ENCODE data around the gene AUTS2. TPM values are rescaled to one million over a fixed set of nuclear protein-coding genes. Genes with fewer than 3 reads are reported as not detected.

AUTS2 gene
- total and polyA plus RNA-seq, 2 experiments from 2014 or later: 32.0 to 91.0 TPM

DNA sequence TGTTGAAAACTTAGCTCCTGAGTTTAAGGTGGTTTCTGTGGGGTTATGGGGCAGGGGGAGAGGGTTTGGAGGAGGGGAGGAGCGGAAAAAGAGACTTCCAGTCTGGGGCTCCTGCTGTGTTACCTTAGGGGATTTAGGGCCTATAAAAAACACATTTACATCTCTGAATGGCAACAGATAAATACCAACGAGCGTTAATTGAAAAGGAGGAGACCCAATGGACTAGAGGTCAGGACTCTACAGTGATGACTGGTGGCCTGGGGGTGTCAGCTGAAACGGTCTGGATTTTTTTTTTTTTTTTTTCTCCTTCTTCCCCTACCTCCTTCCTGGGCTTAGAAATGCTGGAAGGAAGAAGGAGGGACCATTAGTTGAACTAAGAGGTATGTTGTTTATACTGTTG, 47.4 kb downstream of the AUTS2 start (continued):
- TF ChIP-seq, protein P1, sequence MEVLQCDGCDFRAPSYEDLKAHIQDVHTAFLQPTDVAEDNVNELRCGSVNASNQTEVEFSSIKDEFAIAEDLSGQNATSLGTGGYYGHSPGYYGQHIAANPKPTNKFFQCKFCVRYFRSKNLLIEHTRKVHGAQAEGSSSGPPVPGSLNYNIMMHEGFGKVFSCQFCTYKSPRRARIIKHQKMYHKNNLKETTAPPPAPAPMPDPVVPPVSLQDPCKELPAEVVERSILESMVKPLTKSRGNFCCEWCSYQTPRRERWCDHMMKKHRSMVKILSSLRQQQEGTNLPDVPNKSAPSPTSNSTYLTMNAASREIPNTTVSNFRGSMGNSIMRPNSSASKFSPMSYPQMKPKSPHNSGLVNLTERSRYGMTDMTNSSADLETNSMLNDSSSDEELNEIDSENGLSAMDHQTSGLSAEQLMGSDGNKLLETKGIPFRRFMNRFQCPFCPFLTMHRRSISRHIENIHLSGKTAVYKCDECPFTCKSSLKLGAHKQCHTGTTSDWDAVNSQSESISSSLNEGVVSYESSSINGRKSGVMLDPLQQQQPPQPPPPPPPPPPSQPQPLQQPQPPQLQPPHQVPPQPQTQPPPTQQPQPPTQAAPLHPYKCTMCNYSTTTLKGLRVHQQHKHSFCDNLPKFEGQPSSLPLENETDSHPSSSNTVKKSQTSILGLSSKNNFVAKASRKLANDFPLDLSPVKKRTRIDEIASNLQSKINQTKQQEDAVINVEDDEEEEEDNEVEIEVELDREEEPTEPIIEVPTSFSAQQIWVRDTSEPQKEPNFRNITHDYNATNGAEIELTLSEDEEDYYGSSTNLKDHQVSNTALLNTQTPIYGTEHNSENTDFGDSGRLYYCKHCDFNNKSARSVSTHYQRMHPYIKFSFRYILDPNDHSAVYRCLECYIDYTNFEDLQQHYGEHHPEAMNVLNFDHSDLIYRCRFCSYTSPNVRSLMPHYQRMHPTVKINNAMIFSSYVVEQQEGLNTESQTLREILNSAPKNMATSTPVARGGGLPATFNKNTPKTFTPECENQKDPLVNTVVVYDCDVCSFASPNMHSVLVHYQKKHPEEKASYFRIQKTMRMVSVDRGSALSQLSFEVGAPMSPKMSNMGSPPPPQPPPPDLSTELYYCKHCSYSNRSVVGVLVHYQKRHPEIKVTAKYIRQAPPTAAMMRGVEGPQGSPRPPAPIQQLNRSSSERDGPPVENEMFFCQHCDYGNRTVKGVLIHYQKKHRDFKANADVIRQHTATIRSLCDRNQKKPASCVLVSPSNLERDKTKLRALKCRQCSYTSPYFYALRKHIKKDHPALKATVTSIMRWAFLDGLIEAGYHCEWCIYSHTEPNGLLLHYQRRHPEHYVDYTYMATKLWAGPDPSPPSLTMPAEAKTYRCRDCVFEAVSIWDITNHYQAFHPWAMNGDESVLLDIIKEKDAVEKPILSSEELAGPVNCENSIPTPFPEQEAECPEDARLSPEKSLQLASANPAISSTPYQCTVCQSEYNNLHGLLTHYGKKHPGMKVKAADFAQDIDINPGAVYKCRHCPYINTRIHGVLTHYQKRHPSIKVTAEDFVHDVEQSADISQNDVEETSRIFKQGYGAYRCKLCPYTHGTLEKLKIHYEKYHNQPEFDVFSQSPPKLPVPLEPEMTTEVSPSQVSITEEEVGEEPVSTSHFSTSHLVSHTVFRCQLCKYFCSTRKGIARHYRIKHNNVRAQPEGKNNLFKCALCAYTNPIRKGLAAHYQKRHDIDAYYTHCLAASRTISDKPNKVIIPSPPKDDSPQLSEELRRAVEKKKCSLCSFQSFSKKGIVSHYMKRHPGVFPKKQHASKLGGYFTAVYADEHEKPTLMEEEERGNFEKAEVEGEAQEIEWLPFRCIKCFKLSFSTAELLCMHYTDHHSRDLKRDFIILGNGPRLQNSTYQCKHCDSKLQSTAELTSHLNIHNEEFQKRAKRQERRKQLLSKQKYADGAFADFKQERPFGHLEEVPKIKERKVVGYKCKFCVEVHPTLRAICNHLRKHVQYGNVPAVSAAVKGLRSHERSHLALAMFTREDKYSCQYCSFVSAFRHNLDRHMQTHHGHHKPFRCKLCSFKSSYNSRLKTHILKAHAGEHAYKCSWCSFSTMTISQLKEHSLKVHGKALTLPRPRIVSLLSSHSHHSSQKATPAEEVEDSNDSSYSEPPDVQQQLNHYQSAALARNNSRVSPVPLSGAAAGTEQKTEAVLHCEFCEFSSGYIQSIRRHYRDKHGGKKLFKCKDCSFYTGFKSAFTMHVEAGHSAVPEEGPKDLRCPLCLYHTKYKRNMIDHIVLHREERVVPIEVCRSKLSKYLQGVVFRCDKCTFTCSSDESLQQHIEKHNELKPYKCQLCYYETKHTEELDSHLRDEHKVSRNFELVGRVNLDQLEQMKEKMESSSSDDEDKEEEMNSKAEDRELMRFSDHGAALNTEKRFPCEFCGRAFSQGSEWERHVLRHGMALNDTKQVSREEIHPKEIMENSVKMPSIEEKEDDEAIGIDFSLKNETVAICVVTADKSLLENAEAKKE (CRISPR knock-in tag; IDR thresholded peaks at IDR 0.05): no peak
- TF ChIP-seq ZNF114 (CRISPR knock-in tag; IDR thresholded peaks at IDR 0.05): no peak
- TF ChIP-seq POLR2AphosphoS5 (IDR thresholded peaks at IDR 0.05; ENCODE audit: low read depth): no peak
- TF ChIP-seq EZH2 (IDR thresholded peaks at IDR 0.05; ENCODE audit: low read depth, unreplicated experiment): no peak
- TF ChIP-seq CREB1 (CRISPR knock-in tag; IDR thresholded peaks at IDR 0.05; ENCODE audit: low read depth): no peak

DNA sequence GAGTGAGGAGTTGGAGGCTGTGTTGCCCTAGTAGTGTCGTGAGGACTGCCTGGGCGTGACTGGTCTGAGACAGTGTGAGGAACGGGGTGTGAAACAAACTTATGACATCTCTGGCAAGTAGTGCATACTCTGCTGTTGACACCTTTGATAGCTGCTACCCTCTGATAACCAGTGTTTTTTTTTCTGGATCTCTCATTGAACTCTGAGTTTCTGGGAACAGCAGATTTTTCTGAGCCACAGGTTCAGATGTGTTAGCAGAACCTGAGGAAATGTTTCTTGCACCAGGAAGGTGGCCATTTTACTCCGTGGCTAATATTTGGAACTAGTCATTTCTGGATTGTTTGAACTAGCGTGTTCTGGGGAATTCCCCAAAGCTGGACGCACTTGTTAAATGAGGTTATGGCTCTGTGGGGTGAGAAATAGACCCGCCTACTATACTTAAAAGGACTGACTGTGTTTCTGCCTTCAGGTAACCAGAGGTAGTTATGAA, 52.9 kb downstream of the AUTS2 start:
- no peaks in the 10 kb centered on the region for H3K36me3 ChIP-seq (ENCODE audit: insufficient read depth)
- no peak for DNase-seq (ENCODE audit: low spot score)
- H3K79me2 ChIP-seq (replicated peaks; ENCODE audit: insufficient read depth): 0 out of 2 replicates have a peak, but pooled peaks cover 4% of the 10 kb centered on the region
- no peak overlapping the region for H3K4me3 ChIP-seq
- no peaks in the 10 kb centered on the region for H3F3A ChIP-seq (replicated peaks; ENCODE audit: low read depth)
- Mint-ChIP-seq H3K4me1 (peaks cover 56% of the 10 kb centered on the region), H3K9me3 (no peaks in the 10 kb centered on the region; the same call in 2 of the 3 replicates), H3K27me3 (ENCODE audit: insufficient read depth, low read depth, poor library complexity) (peaks cover 12% of the 10 kb centered on the region), H3K4me3 (no peak overlapping the region), H3K36me3 (ENCODE audit: low read depth) (no peaks in the 10 kb centered on the region), H3K27ac (no peak overlapping the region)
- H3K4me2 ChIP-seq: no peak overlapping the region
- H2AFZ ChIP-seq: no peak overlapping the region
- ATAC-seq: no peak
- H3K27ac ChIP-seq (ENCODE audit: low read depth): no peak overlapping the region
- peaks cover 53% of the 10 kb centered on the region for H3K4me1 ChIP-seq (ENCODE audit: insufficient read depth)
- no peaks in the 10 kb centered on the region for H4K20me1 ChIP-seq (replicated peaks; ENCODE audit: insufficient read depth)
- no peaks in the 10 kb centered on the region for H3K27me3 ChIP-seq (ENCODE audit: insufficient read depth)
- H3K9me2 ChIP-seq (ENCODE audit: insufficient read depth): no peaks in the 10 kb centered on the region
- TF ChIP-seq NANOG (IDR thresholded peaks at IDR 0.05; ENCODE audit: borderline replicate concordance): no peak
- no peak for TF ChIP-seq CREB1 (CRISPR knock-in tag; IDR thresholded peaks at IDR 0.05; ENCODE audit: low read depth)
- TF ChIP-seq, protein P2, sequence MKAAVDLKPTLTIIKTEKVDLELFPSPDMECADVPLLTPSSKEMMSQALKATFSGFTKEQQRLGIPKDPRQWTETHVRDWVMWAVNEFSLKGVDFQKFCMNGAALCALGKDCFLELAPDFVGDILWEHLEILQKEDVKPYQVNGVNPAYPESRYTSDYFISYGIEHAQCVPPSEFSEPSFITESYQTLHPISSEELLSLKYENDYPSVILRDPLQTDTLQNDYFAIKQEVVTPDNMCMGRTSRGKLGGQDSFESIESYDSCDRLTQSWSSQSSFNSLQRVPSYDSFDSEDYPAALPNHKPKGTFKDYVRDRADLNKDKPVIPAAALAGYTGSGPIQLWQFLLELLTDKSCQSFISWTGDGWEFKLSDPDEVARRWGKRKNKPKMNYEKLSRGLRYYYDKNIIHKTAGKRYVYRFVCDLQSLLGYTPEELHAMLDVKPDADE (IDR thresholded peaks at IDR 0.05): no peak
- TF ChIP-seq ZNF331 (CRISPR knock-in tag; IDR thresholded peaks at IDR 0.05; ENCODE audit: low read depth): no peak
- no peak for TF ChIP-seq JUNB (IDR thresholded peaks at IDR 0.05; ENCODE audit: unreplicated experiment)
- TF ChIP-seq EZH2phosphoT487 (IDR thresholded peaks at IDR 0.05; ENCODE audit: unreplicated experiment): no peak
- TF ChIP-seq, protein P3, sequence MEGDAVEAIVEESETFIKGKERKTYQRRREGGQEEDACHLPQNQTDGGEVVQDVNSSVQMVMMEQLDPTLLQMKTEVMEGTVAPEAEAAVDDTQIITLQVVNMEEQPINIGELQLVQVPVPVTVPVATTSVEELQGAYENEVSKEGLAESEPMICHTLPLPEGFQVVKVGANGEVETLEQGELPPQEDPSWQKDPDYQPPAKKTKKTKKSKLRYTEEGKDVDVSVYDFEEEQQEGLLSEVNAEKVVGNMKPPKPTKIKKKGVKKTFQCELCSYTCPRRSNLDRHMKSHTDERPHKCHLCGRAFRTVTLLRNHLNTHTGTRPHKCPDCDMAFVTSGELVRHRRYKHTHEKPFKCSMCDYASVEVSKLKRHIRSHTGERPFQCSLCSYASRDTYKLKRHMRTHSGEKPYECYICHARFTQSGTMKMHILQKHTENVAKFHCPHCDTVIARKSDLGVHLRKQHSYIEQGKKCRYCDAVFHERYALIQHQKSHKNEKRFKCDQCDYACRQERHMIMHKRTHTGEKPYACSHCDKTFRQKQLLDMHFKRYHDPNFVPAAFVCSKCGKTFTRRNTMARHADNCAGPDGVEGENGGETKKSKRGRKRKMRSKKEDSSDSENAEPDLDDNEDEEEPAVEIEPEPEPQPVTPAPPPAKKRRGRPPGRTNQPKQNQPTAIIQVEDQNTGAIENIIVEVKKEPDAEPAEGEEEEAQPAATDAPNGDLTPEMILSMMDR (conservative IDR thresholded peaks at IDR 0.05; ENCODE audit: low read depth in 2 of 2): no peak
- TF ChIP-seq, protein P4, sequence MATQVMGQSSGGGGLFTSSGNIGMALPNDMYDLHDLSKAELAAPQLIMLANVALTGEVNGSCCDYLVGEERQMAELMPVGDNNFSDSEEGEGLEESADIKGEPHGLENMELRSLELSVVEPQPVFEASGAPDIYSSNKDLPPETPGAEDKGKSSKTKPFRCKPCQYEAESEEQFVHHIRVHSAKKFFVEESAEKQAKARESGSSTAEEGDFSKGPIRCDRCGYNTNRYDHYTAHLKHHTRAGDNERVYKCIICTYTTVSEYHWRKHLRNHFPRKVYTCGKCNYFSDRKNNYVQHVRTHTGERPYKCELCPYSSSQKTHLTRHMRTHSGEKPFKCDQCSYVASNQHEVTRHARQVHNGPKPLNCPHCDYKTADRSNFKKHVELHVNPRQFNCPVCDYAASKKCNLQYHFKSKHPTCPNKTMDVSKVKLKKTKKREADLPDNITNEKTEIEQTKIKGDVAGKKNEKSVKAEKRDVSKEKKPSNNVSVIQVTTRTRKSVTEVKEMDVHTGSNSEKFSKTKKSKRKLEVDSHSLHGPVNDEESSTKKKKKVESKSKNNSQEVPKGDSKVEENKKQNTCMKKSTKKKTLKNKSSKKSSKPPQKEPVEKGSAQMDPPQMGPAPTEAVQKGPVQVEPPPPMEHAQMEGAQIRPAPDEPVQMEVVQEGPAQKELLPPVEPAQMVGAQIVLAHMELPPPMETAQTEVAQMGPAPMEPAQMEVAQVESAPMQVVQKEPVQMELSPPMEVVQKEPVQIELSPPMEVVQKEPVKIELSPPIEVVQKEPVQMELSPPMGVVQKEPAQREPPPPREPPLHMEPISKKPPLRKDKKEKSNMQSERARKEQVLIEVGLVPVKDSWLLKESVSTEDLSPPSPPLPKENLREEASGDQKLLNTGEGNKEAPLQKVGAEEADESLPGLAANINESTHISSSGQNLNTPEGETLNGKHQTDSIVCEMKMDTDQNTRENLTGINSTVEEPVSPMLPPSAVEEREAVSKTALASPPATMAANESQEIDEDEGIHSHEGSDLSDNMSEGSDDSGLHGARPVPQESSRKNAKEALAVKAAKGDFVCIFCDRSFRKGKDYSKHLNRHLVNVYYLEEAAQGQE (IDR thresholded peaks at IDR 0.05; ENCODE audit: unreplicated experiment): no peak
- TF ChIP-seq ZNF114 (CRISPR knock-in tag; IDR thresholded peaks at IDR 0.05): no peak
- TF ChIP-seq STAT1 (IDR thresholded peaks at IDR 0.05; ENCODE audit: unreplicated experiment): no peak

Measured in GM23338 (cell line).